ENCODE results near the gene SLC34A3. TPM values are rescaled to one million over a fixed set of nuclear protein-coding genes. Genes with fewer than 3 reads are reported as not detected.

Gene SLC34A3
- total RNA-seq, 1 donor = not detected

DNA sequence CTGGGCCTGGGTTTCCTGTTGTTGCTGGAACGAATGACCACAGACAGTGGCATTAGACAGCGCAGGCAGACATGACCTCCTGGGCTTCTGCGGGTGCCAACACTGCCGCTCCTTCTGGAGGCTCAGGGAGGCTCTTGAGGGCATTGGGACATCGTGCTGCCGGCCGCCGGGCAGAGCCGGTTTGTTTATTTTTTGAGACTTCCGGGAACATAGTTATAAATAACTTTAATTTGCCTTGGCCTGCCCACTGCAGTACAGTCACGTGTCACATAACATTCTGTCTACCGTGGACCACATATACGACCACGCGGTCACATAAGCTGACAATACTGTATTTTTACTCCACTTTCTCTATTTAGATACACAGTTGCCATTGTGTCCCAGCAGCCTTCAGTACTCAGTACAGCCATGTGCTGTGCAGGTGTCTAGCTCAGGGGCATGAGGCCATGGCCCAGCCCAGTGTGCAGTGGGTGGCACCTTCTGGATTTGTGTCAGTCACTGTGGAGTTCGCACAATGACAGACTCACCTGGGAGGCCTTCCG lies 38.6 kb downstream of the SLC34A3 start:
- H3K36me3 ChIP-seq (ENCODE audit: insufficient read depth, low read length) = peaks cover 49% of the 10 kb centered on the region
- peak overlapping the region; percentile 61 for H3K27ac ChIP-seq (ENCODE audit: low read depth, low read length)
- DNase-seq (ENCODE audit: insufficient read length, low spot score, missing footprints) = peak; percentile 97

DNA sequence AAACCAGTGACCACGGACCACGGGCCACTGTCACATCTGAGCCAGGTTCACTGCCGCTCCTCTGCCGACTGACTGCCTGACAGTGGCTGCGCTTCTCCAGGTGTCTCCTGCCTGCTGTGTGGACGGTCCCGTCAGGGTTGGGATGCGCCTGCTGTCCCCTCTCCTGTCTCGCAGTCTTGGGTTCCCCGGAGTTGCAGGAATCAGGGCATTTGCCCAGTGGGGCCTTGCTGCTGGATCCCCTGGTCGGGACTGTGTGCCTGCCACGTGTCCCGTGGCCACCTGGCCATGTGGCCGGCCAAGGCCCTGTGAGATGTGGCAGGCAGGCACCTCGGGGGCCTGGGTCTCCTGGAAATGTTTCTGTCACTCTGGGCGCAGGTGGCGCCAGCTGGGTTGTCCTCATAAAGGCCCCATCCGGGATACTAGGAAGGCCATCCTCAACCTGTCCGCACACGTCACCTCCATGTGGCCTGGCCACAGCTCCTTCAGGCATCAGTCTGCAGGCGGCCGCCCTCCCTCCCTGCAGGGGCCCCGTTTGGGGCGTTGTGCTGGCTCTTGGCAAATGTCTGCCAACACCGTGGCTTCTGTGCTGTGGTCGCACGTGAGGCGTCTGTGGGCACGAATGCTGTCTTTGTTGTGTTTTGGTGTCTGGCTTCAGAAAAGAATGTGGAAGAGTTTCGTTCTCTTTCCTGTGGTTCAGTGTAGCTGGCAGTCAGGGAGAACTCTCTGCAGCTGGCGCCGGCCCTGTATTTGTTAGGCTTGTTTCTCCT lies 40.4 kb downstream of the SLC34A3 start:
- TF ChIP-seq CTCF (IDR thresholded peaks at IDR 0.05; ENCODE audit: extremely low read depth, low read depth, low read length) = no peak
- Histone ChIP-seq H2AFZ (ENCODE audit: low read length) (no peak overlapping the region), H3K9me3 (ENCODE audit: low read depth, low read length) (no peaks in the 10 kb centered on the region), H4K20me1 (ENCODE audit: insufficient read depth, low read length) (peaks cover 11% of the 10 kb centered on the region), H3K4me1 (ENCODE audit: insufficient read depth, low read length) (peaks cover 20% of the 10 kb centered on the region), H3K4me2 (ENCODE audit: insufficient read depth, low read length) (no peak overlapping the region), H3K79me2 (ENCODE audit: insufficient read depth, low read length) (peaks cover 14% of the 10 kb centered on the region), H3K27ac (ENCODE audit: low read depth, low read length) (no peak overlapping the region), H3K36me3 (ENCODE audit: insufficient read depth, low read length) (peaks cover 42% of the 10 kb centered on the region), H3K27me3 (ENCODE audit: insufficient read depth, low read length) (no peaks in the 10 kb centered on the region), H3K4me3 (ENCODE audit: insufficient read depth, low read length) (no peak overlapping the region)
- peak; percentile 85 for DNase-seq (ENCODE audit: insufficient read length, low spot score, missing footprints)

More for the DNA sequence above, 38.6 kb downstream of the SLC34A3 start:
- TF ChIP-seq CTCF (IDR thresholded peaks at IDR 0.05; ENCODE audit: extremely low read depth, low read depth, low read length) = no peak
- H3K4me2 ChIP-seq (ENCODE audit: insufficient read depth, low read length) = no peak overlapping the region
- H4K20me1 ChIP-seq (ENCODE audit: insufficient read depth, low read length) = peaks cover 11% of the 10 kb centered on the region
- peaks cover 20% of the 10 kb centered on the region for H3K4me1 ChIP-seq (ENCODE audit: insufficient read depth, low read length)
- H3K27me3 ChIP-seq (ENCODE audit: insufficient read depth, low read length) = no peaks in the 10 kb centered on the region
- no peaks in the 10 kb centered on the region for H3K9me3 ChIP-seq (ENCODE audit: low read depth, low read length)
- H2AFZ ChIP-seq (ENCODE audit: low read length) = no peak overlapping the region
- H3K79me2 ChIP-seq (ENCODE audit: insufficient read depth, low read length) = peaks cover 17% of the 10 kb centered on the region
- no peak overlapping the region for H3K4me3 ChIP-seq (ENCODE audit: insufficient read depth, low read length)

- H3K27ac ChIP-seq (ENCODE audit: low read depth, low read length) = no peak overlapping the region
- H3K79me2 ChIP-seq (ENCODE audit: insufficient read depth, low read length) = peaks cover 14% of the 10 kb centered on the region
- H3K4me1 ChIP-seq (ENCODE audit: insufficient read depth, low read length) = peaks cover 25% of the 10 kb centered on the region
- H2AFZ ChIP-seq (ENCODE audit: low read length) = no peak overlapping the region
- H3K4me2 ChIP-seq (ENCODE audit: insufficient read depth, low read length) = no peak overlapping the region
- H3K9me3 ChIP-seq (ENCODE audit: low read depth, low read length) = no peaks in the 10 kb centered on the region
- no peaks in the 10 kb centered on the region for H3K27me3 ChIP-seq (ENCODE audit: insufficient read depth, low read length)
- H3K4me3 ChIP-seq (ENCODE audit: insufficient read depth, low read length) = no peak overlapping the region
- H4K20me1 ChIP-seq (ENCODE audit: insufficient read depth, low read length) = peaks cover 11% of the 10 kb centered on the region
- no peak for TF ChIP-seq CTCF (IDR thresholded peaks at IDR 0.05; ENCODE audit: extremely low read depth, low read depth, low read length)
- DNase-seq (ENCODE audit: insufficient read length, low spot score, missing footprints) = peak; percentile 68
- peaks cover 39% of the 10 kb centered on the region for H3K36me3 ChIP-seq (ENCODE audit: insufficient read depth, low read length)
Observed at GRCh38 chr9:137271696-137272076, 41.0 kb downstream of the SLC34A3 start.
